KOPT-K1 (cell line): ENCODE data around the gene GPR153.

Experiments
- H3K27ac ChIP-seq: fragments of 200-600 bp; sonication (generic); 2 replicates; pipeline ENCODE4 v1.5.1; 2016; ENCODE audit warnings: antibody characterized with exemption, mild to moderate bottlenecking, low read depth, low read length; ENCODE audit not compliant: poor library complexity, severe bottlenecking
- H3K36me3 ChIP-seq: fragments of 200-600 bp; sonication (generic); 2 replicates; pipeline ENCODE4 v1.5.1; 2017; ENCODE audit warnings: antibody characterized with exemption, mild to moderate bottlenecking, low read length, moderate library complexity; ENCODE audit not compliant: insufficient read depth
- H3K9me3 ChIP-seq: fragments of 200-600 bp; sonication (generic); 2 replicates; pipeline ENCODE4 v1.5.1; 2017; ENCODE audit warnings: antibody characterized with exemption, low read length, mild to moderate bottlenecking; ENCODE audit not compliant: insufficient read depth, poor library complexity, severe bottlenecking

The GPR153 gene

DNA sequence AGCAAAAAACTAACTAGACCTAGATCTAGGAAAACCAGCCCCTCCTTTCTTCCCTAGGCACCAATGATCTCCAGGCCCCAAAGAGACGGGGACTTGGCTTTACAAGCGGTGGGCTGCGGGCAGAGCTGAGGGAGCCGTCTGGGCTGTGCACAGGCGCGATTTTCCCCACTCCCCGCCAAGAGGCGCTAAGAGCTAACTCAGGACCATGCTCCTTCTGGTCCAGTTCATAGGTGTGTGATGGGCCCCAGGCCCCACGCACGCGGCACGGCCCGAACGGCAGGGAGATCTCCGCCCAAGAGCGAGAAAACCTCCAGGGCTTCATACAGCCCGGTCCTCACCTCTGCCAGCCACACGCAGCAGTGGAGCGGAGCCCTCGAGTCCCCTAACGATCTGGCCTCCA, 7.5 kb upstream of the GPR153 start:
- no peaks in the 10 kb centered on the region for H3K9me3 ChIP-seq
- peaks cover 31% of the 10 kb centered on the region; the same call in 1 of the 2 replicates for H3K36me3 ChIP-seq
- H3K27ac ChIP-seq = no peak overlapping the region

DNA sequence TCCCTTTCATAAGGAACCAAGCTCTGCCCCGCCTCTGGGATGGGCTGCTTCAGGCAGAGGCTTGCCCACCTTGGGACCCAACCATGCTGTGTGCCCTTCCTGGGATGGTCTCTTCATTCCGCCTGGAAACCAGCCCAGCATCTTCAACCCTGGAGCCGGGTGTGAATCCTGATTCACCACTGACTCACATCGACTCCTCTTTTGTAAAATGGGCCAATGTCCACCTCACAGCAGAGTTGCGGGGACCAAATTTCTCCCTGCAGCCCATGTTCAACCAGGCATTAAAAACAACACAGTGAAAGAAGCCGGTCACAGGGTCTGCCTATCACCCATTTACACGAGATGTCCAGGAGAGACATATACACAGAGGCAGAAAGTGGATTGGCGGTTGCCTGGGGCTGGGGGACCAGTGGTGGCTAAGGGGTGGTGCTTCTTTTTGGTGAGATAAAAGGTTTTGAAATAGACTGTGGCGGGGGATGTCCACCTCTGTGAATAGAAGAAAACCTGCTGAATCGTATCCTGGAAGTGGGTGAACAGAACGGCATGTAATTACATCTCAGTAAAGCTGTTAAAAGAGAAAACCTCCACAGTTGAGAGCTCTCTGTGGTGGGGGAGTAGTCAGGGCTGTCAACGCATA, 6.9 kb upstream of the GPR153 start:
- no peaks in the 10 kb centered on the region for H3K9me3 ChIP-seq
- no peak overlapping the region for H3K27ac ChIP-seq
- H3K36me3 ChIP-seq = peaks cover 25% of the 10 kb centered on the region; the same call in 1 of the 2 replicates

DNA sequence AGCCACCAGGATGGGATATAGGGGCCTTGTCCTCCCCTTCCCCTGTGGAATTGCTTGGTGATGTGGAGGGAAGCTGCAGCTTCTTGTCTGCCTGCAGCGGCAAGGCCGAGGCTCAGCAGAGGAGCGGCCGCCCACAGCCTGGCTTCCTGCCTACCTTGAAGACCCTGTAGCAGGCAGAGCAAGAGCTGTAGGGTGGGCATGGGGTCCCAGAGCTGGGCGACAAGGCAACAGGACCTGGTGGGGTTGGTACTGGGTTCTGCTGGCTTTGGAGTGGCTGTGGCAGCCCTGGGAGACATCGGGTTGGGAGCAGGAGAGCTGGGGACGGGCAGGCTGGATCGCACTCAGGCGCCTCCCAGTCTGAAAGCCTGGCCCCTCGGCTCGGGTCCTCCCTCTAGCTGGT, 5.7 kb upstream of the GPR153 start:
- Histone ChIP-seq H3K27ac (no peak overlapping the region), H3K36me3 (peaks cover 15% of the 10 kb centered on the region; the same call in 1 of the 2 replicates), H3K9me3 (no peaks in the 10 kb centered on the region)

DNA sequence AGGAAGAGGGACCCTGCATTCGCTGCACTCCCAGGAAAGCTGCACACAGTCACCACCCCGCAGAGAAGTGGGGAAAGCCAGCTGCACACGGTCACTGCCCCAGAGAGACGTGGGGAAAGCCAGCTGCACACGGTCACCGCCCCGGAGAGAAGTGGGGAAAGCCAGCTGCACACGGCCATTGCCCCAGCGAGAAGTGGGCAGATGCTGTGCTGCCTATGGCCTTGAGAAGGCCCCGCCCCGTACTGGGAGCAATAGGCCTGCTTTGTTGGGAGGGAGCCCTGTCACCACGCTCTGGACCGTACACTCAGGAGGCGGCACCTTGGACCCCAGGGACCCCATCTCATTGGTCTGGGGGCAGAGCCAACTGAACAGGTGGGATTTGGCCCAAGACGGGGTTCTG, 4.3 kb upstream of the GPR153 start:
- peaks cover 11% of the 10 kb centered on the region; the same call in 1 of the 2 replicates for H3K36me3 ChIP-seq
- no peaks in the 10 kb centered on the region for H3K9me3 ChIP-seq
- no peak overlapping the region for H3K27ac ChIP-seq

DNA sequence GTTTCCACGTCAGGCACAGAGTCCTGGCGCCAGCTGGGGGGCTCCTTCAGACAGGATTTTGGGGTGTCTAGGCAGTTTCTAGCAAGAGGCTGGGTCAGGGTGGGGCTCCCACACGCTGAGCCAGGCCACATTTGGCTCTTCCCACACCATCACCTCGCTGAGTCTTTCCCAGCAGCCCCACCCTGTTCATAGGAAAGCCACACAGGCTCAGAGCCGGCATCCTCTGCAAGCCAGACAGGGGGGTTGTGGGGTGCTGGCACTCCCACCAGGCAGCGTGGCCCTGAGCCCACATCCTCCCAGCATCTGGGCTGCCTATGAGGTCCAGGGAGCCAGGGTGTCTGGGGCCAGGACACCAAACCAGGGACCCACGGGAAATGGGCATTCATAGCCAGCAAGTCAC, 2.8 kb upstream of the GPR153 start:
- peaks cover 11% of the 10 kb centered on the region; the same call in 1 of the 2 replicates for H3K36me3 ChIP-seq
- H3K27ac ChIP-seq = no peak overlapping the region
- no peaks in the 10 kb centered on the region for H3K9me3 ChIP-seq

DNA sequence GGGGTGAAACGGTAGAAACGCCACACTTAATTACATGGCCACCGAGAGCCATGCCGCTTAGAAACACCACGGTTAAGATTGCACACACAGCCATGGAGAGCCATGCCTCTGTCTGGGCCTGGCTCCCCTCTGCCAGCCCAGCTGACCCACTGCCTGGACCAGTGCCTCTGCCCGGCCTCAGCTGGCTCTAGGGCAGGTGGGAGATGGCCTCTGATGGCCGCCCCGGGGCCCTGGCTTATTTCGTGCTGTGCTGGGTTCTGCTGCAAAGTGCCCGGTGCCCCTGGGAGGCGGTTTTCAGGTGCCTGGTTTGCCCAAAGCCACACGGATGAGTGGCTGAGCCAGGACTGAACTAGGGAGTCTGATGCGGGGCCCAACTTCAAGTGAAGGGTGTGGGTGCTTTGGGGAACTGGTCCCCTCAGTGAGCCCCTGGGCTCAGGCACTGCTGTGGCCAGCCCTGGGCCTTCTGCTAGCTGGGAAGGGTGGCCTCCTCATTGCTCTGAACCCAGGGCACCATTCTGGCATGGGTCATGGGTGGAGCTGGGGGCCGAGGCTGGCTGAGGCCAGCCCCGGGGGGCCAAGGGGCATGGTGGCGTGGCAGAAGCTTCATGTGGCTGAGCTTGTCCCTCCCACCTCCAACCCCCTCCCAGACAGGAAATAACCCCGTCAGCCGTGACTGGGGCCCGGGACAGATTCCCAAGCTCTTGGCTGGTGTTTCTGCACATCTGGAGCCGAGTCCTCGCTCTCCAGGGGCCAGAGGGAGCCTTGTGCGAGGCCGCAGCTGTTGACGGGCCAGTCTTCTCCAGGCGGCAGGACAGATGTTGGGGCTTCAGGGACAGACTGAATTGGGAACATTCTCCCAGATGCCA, 1.9 kb upstream of the GPR153 start:
- no peak overlapping the region for H3K27ac ChIP-seq
- peaks cover 11% of the 10 kb centered on the region; the same call in 1 of the 2 replicates for H3K36me3 ChIP-seq
- no peaks in the 10 kb centered on the region for H3K9me3 ChIP-seq

DNA sequence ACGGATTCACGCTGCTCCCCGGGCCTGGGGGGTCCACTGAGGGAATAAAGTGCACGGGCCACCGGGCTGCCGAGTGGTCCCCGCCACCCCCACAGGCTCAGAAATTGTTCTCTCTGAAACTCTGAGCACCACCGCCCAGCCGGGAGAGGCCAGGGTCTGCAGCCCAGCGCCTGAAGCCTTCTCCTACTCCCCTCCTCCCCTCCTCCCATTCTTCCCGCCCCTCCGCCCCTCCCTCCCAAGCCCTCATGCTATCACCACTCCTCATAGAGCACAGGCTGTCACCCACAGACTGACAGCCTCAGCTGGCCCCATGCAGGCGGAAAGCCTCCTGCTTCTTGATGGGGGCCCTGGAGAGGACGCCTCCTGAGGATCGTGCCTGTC, 707 bp upstream of the GPR153 start:
- peaks cover 11% of the 10 kb centered on the region; the same call in 1 of the 2 replicates for H3K36me3 ChIP-seq
- H3K27ac ChIP-seq = no peak overlapping the region
- H3K9me3 ChIP-seq = no peaks in the 10 kb centered on the region

DNA sequence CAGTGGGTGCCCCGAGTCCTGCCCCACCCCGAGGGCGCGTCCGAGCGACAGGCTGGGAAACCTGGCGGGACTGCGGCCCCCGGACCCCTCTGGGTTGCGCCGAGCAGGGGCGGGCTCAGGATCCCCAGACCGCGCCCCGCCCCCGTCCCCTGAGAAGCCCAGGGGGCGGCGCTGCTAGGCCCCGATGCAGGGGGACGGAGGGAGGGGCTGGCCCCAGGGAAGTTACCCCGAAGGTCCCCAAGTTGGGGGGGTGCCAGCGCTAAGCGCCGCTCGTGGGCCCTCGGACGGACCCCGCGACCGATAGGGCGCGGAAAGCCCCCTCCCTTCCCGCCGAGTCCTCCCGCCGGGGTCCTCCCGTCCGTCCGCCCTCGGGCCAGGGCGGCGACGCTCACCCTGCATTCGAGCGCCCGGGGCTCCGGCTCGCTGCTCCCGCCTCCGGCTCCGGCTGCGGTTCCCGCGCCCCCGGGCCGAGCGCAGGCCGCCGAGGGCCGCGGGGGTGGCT, 414 bp downstream of the GPR153 start:
- peak overlapping the region; percentile 43 for H3K27ac ChIP-seq
- H3K36me3 ChIP-seq = peaks cover 11% of the 10 kb centered on the region; the same call in 1 of the 2 replicates
- H3K9me3 ChIP-seq = no peaks in the 10 kb centered on the region

DNA sequence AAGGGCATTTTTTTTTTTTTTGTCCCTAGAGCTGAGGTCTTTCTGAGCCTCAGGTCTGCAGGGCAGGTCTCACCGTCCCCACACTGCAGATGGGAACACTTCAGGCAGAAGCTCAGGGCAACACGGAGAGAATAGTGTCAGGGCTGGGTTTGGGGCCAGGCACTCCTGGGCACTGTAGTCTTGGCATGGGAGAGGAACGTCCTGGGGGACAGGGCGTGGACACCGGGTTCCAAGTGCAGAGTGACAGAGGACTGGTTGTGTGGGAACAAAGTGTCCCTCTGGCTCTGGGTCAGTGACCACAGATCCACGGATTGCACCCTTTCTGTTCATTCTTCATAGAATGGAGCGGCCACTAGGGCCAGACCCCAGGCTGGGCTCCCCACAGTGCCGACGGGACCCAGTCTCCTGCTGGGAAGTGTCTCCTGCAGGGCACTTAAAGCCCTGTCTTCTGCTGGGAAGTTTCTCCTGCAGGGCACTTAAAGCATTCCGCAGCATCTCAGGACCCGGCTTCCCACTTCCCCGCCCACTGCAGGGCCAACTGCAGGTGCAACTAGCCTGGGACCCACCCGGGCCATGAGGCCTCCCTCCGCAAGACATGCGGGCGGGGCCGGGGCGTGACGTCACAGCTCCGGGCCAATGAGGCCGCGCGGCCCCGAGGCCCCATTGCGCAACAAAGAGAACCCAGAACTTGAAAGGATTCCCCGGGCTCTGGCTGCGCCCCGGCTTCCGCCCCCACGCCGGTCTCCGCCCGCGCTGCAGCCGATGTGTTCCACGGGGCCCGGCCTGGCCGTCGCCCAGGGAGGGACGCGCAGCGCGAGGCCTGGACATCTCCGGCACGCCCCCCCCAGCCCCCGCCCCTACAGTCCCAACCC, 1.2 kb downstream of the GPR153 start:
- Histone ChIP-seq H3K9me3 (no peaks in the 10 kb centered on the region), H3K36me3 (peaks cover 10% of the 10 kb centered on the region; the same call in 1 of the 2 replicates), H3K27ac (peak overlapping the region; percentile 43)

DNA sequence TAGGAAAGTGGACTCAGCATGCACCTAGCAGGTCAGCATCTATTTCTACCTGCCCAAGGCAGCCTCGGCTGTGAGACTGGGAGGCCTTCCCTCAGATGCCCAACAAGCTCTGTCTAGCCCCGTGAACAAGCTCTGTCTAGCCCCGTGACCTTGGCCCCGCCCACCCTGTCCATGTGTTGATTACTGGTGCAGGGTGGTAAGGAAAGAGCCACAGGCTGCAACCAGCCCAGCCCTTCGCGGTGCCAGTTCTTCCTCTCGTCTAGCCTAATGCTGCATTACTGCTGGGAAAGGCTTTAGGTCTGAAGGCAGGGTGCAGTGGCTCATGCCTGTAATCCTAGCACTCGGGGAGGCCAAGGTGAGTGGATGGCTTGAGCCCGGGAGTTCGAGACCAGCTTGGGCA, 2.2 kb downstream of the GPR153 start:
- H3K27ac ChIP-seq = no peak overlapping the region
- no peaks in the 10 kb centered on the region for H3K9me3 ChIP-seq
- H3K36me3 ChIP-seq = no peaks in the 10 kb centered on the region

DNA sequence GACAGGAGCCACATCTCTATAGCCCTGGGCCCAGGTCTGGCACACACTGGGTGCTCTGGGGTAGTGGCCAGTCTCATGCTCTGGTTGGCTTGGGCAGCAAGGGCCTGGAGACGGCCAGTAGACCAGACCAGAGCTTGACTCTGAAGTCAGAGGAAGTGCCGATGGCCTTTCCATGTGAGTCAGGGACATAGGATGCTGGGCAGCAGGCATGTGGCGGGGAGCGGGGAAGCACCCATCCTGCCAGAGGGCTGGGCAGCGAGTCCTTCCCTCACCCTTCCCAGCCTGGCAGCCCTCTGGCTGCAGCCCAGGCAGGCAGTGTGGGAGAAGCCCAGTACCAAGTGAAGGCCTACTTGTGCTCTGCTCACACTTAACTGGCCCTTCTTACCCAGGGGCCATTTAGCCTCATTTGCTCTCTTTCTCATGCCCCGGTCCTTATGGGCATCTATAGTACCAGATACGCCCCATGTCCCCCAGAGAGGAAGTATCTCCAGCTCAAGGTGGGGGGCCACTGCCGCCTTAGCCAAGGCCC, 3.3 kb downstream of the GPR153 start:
- Histone ChIP-seq H3K27ac (no peak overlapping the region), H3K36me3 (no peaks in the 10 kb centered on the region), H3K9me3 (no peaks in the 10 kb centered on the region)

DNA sequence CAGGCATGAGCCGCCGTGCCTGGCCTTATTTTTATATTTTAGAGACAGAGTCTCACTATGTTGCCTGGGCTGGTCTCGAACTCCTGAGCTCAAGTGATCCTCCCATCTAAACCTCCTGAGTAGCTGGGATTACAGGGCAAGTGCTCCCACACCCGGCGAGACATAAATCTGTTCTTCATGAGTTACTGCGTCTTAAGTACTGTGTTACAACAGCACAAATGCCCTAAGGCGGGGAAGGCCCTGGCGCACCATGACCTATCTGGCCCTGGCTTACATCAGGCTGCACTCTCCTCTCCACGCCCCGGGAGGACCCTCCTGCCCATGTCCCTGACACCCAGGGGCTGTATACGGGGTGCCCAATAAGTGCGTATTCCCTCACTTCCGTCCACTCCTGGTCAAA, 4.3 kb downstream of the GPR153 start:
- no peaks in the 10 kb centered on the region for H3K9me3 ChIP-seq
- H3K27ac ChIP-seq = no peak overlapping the region
- no peaks in the 10 kb centered on the region for H3K36me3 ChIP-seq

DNA sequence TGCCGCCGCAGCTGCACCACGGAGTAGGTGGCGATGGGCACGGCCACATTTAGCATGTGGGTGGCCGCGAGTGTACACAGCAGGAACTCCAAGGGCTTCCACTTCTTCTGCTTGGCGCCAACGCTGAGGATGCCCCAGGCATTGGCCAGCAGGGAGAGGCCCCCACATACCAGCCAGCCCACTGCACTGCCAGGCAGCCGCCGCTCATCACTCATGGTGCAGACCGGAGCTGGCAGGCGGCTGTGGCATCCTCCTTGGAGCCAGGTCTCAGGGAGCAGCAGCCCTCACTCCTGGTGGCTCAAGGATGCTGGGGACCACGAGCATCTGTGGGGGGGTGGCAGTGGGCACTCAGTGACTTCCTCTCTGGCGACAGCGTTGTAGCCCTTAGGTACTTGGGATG, 6.2 kb downstream of the GPR153 start:
- H3K9me3 ChIP-seq = no peaks in the 10 kb centered on the region
- H3K27ac ChIP-seq = no peak overlapping the region
- no peaks in the 10 kb centered on the region for H3K36me3 ChIP-seq

DNA sequence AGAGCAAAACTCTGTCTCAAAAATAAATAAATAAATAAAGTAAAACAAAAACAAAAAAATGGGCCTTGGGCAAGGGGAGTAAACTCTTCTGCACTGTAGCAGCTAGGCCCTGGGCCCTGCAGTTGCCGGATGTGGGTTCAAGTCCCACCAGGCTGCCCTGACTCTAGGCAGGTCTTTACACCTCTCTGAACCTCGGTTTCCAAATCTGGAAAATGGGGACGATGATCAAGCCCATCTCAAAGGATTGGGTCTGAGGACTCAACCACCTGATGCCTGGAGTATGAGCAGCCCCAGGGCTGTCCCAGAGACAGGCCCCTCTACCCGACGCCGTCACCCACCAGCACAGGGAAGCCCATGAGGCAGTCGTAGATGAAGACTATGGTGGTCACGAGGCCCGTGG, 7.5 kb downstream of the GPR153 start:
- Histone ChIP-seq H3K27ac (no peak overlapping the region), H3K9me3 (no peaks in the 10 kb centered on the region), H3K36me3 (no peaks in the 10 kb centered on the region)

DNA sequence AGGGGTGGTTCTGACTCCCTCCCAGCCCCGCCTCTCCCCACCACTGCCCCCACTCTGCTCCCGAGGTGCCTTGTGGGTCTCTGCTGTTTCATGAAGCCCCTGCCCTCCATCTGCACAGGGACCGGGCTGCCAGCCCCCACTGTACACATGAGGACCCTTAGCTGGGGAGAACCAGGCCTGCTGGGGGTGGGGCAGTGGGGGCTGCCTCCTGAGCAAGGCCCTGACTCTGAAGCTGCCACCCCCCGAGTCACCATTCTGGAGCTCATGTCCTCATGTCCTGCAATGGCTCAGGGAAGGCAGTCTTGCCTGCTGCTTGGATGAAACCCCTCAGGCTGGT, 8.6 kb downstream of the GPR153 start:
- Histone ChIP-seq H3K9me3 (no peaks in the 10 kb centered on the region), H3K27ac (no peak overlapping the region)

More for the DNA sequence above, 8.6 kb downstream of the GPR153 start:
- H3K36me3 ChIP-seq = no peaks in the 10 kb centered on the region
